ENCODE data around the gene NTF3.

NTF3 gene

DNA sequence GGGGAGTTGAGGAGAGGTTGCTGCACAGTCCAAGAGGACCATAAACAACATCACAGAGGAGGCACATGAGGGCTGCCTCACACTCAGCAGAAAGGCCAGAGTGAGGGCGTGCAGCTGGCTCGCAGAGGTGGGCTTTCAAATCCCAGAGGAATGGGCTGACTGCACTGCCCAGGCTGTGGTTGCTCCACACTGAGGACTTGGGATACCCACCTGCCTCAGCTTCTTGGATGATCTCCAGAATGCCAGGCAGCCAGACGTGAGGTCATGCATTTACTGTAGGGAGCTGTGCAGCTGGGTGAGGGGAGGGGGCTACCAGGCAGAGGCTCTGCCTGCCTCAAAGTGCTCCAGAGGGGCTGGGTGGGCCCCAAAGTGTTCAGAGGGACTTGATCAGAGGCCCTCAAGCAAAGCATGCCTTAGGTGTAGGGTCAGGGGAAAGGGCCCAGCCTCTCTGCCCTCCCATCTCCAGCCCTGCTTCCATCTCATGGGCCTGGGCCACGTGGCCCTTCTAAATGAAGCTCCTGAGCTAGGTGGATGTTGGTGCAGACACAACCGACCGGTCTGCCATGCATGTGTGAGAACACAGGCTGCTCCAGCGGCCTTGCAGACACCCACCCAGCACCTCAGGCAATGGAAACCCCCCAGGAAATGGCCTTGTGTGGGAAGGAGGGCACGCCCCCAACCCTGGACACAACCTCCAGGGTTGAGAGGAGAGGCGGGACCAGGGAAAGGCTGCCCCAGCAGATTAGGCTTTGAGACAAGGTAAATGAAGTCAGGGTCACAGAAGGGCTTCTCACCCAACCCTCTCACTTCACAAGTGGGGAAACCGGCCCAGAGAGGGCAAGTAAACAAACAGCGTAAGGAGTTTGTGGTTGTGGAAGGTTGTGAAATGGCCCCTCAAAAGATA lies 90.8 kb downstream of the NTF3 start:
- no peaks in the 10 kb centered on the region for H4K20me1 ChIP-seq (ENCODE audit: insufficient read depth, low read length)
- H3K27me3 ChIP-seq (ENCODE audit: low read depth, low read length): 0 out of 2 replicates have a peak, but pooled peaks cover 6% of the 10 kb centered on the region
- H3K79me2 ChIP-seq (ENCODE audit: low read length): no peaks in the 10 kb centered on the region
- H3K4me3 ChIP-seq (ENCODE audit: low read length): no peak overlapping the region
- no peak overlapping the region for H3K27ac ChIP-seq (ENCODE audit: low read length)
- H3K9me3 ChIP-seq (ENCODE audit: insufficient read depth, low read length): no peaks in the 10 kb centered on the region
- no peak overlapping the region for H3K4me2 ChIP-seq (ENCODE audit: low read length)
- no peak overlapping the region for H3K9ac ChIP-seq (ENCODE audit: low read length)
- H3K4me1 ChIP-seq (ENCODE audit: low read length): no peaks in the 10 kb centered on the region
- no peak overlapping the region for H2AFZ ChIP-seq (ENCODE audit: low read depth, low read length)
- no peak for TF ChIP-seq EZH2phosphoT487 (IDR thresholded peaks at IDR 0.05; ENCODE audit: low read depth)
- TF ChIP-seq, protein P1, sequence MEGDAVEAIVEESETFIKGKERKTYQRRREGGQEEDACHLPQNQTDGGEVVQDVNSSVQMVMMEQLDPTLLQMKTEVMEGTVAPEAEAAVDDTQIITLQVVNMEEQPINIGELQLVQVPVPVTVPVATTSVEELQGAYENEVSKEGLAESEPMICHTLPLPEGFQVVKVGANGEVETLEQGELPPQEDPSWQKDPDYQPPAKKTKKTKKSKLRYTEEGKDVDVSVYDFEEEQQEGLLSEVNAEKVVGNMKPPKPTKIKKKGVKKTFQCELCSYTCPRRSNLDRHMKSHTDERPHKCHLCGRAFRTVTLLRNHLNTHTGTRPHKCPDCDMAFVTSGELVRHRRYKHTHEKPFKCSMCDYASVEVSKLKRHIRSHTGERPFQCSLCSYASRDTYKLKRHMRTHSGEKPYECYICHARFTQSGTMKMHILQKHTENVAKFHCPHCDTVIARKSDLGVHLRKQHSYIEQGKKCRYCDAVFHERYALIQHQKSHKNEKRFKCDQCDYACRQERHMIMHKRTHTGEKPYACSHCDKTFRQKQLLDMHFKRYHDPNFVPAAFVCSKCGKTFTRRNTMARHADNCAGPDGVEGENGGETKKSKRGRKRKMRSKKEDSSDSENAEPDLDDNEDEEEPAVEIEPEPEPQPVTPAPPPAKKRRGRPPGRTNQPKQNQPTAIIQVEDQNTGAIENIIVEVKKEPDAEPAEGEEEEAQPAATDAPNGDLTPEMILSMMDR (IDR thresholded peaks at IDR 0.05; ENCODE audit: low read depth, low read length): no peak
- no peaks in the 10 kb centered on the region for H3K36me3 ChIP-seq (replicated peaks; ENCODE audit: low read depth, low read length)

GRCh38 chr12:5523396-5524115 lies 91.6 kb downstream of the NTF3 start:
- Histone ChIP-seq H3K79me2 (ENCODE audit: low read length) (no peaks in the 10 kb centered on the region), H3K4me3 (ENCODE audit: low read length) (no peak overlapping the region), H3K27ac (ENCODE audit: low read length) (no peak overlapping the region), H2AFZ (ENCODE audit: low read depth, low read length) (no peak overlapping the region), H3K36me3 (replicated peaks; ENCODE audit: low read depth, low read length) (no peaks in the 10 kb centered on the region), H3K27me3 (ENCODE audit: low read depth, low read length) (0 out of 2 replicates have a peak, but pooled peaks cover 6% of the 10 kb centered on the region), H3K4me2 (ENCODE audit: low read length) (no peak overlapping the region), H3K9me3 (ENCODE audit: insufficient read depth, low read length) (no peaks in the 10 kb centered on the region), H4K20me1 (ENCODE audit: insufficient read depth, low read length) (no peaks in the 10 kb centered on the region), H3K9ac (ENCODE audit: low read length) (no peak overlapping the region), H3K4me1 (ENCODE audit: low read length) (no peaks in the 10 kb centered on the region)
- TF ChIP-seq, protein P1 (IDR thresholded peaks at IDR 0.05; ENCODE audit: low read depth, low read length): no peak
- no peak for TF ChIP-seq EZH2phosphoT487 (IDR thresholded peaks at IDR 0.05; ENCODE audit: low read depth)

GRCh38 chr12:5524116-5524768 lies 92.3 kb downstream of the NTF3 start:
- Histone ChIP-seq H3K9me3 (ENCODE audit: insufficient read depth, low read length) (no peaks in the 10 kb centered on the region), H3K9ac (ENCODE audit: low read length) (no peak overlapping the region), H3K79me2 (ENCODE audit: low read length) (no peaks in the 10 kb centered on the region), H3K27ac (ENCODE audit: low read length) (no peak overlapping the region), H3K4me1 (ENCODE audit: low read length) (no peaks in the 10 kb centered on the region), H2AFZ (ENCODE audit: low read depth, low read length) (no peak overlapping the region), H3K36me3 (replicated peaks; ENCODE audit: low read depth, low read length) (no peaks in the 10 kb centered on the region), H4K20me1 (ENCODE audit: insufficient read depth, low read length) (no peaks in the 10 kb centered on the region), H3K4me2 (ENCODE audit: low read length) (no peak overlapping the region), H3K4me3 (ENCODE audit: low read length) (no peak overlapping the region), H3K27me3 (ENCODE audit: low read depth, low read length) (0 out of 2 replicates have a peak, but pooled peaks cover 6% of the 10 kb centered on the region)
- no peak for TF ChIP-seq EZH2phosphoT487 (IDR thresholded peaks at IDR 0.05; ENCODE audit: low read depth)

DNA sequence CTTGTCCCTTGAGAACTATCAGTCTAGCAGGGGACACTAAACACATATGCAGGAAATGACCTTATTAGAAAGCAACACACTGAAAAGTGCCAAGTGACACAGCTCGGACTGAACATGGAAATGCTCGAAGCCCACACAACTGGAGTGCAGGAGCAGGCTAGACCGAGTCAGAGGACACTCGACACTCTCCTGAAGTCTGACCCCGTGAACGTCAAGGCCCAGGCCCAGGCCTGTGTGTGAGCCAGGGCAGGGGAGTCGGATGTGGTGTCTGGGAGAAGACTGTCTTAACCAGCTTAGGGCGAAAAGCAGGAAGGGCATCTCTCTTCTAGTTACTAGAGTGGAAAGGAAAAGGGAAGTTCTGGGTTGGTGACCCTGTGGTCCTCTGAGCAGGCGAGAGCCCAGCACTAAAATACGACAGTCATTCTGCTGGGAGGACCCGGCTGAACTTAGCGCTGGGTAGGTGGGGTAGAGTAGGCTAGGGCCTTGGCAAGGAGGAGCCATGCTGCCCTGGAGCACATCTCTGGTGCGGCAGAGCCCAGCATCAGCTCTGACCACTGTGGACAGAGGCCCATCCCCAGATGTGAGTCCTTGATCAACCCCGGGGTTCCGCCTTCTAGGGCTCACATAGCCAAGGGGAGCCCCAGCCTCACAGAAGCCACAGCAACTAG lies 93.0 kb downstream of the NTF3 start:
- Histone ChIP-seq H3K27me3 (ENCODE audit: low read depth, low read length) (0 out of 2 replicates have a peak, but pooled peaks cover 6% of the 10 kb centered on the region), H3K4me3 (ENCODE audit: low read length) (no peak overlapping the region), H3K27ac (ENCODE audit: low read length) (no peak overlapping the region), H4K20me1 (ENCODE audit: insufficient read depth, low read length) (no peaks in the 10 kb centered on the region), H3K9me3 (ENCODE audit: insufficient read depth, low read length) (no peaks in the 10 kb centered on the region), H2AFZ (ENCODE audit: low read depth, low read length) (no peak overlapping the region), H3K4me1 (ENCODE audit: low read length) (no peaks in the 10 kb centered on the region), H3K9ac (ENCODE audit: low read length) (no peak overlapping the region), H3K79me2 (ENCODE audit: low read length) (no peaks in the 10 kb centered on the region), H3K4me2 (ENCODE audit: low read length) (no peak overlapping the region), H3K36me3 (replicated peaks; ENCODE audit: low read depth, low read length) (no peaks in the 10 kb centered on the region)
- no peak for TF ChIP-seq EZH2phosphoT487 (IDR thresholded peaks at IDR 0.05; ENCODE audit: low read depth)
- TF ChIP-seq, protein P1 (IDR thresholded peaks at IDR 0.05; ENCODE audit: low read depth, low read length): no peak
